Upper lobe of right lung (tissue), 1 donor: ENCODE measurements around the gene TENM4. TPM values are rescaled to one million over a fixed set of nuclear protein-coding genes. Genes with fewer than 3 reads are reported as not detected.

ENCODE experiments used
- ATAC-seq: fragments of 200-7000 bp; cut with Tn5 transposase; one replicate; pipeline ENCODE4 v1.9.1; 2020; ENCODE audit warnings: mild to moderate bottlenecking, moderate library complexity
- DNase-seq: peaks from one replicate; pipeline ENCODE4 v3.0.0-alpha.2; 2020
- H3K27ac ChIP-seq: fragments of 200-600 bp; one replicate; pipeline ENCODE4 v1.8.0; 2022
- H3K27me3 ChIP-seq: fragments of 200-600 bp; one replicate; pipeline ENCODE4 v1.8.0; 2022; ENCODE audit warnings: mild to moderate bottlenecking
- H3K36me3 ChIP-seq: fragments of 200-600 bp; one replicate; pipeline ENCODE4 v1.8.0; 2022
- H3K4me1 ChIP-seq: fragments of 200-600 bp; one replicate; pipeline ENCODE4 v1.8.0; 2022
- H3K4me3 ChIP-seq: fragments of 200-600 bp; one replicate; pipeline ENCODE4 v1.8.0; 2022; ENCODE audit warnings: mild to moderate bottlenecking
- H3K9me3 ChIP-seq: fragments of 200-600 bp; one replicate; pipeline ENCODE4 v1.8.0; 2022
- intact Hi-C: fragments of 100-400 bp; cut with DNase I; formaldehyde crosslinking; loops from one replicate; pipeline ENCODE4 v1.11.0; 2022
- total RNA-seq: library from RNA; stranded (reverse); fragmentation: NEBNext Ultra II Directional; extraction: Animal tissue kit (Norgen Biotek cat#: 25700); gene quantifications from one replicate; pipeline ENCODE4 v1.2.1, GENCODE V29; 2021
- TF ChIP-seq, protein P1 (sequence below): fragments of 200-600 bp; IDR thresholded peaks from one replicate; pipeline ENCODE4 v1.8.0; 2022; ENCODE audit warnings: antibody characterized with exemption
- donor health status: DM: no; HTN: yes; CAD: no; lungs with severe emphysema.

The TENM4 gene
- total RNA-seq, 1 donor from 2014 or later = 4.3 TPM

DNA sequence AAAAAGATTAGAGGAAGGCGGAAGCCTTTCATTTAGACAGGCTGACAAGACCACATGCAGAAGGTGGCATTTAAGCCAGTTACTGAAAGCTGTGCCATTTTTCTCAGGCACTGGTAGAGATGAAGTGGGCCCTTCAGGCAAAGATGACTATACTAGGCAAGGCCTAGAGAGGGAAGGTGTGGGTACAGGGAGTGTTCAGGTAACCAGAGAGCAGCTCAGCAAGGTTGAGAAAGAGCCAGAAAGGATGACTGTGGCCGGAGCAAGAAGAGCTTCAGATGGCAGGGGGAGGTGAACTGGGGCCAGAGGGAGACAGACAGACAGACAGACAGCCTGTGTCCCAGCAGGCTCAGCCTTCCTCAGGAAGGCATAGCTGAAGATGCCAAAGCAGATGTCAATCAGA is 778.0 kb downstream of the TENM4 start:
- TF ChIP-seq, protein P1, sequence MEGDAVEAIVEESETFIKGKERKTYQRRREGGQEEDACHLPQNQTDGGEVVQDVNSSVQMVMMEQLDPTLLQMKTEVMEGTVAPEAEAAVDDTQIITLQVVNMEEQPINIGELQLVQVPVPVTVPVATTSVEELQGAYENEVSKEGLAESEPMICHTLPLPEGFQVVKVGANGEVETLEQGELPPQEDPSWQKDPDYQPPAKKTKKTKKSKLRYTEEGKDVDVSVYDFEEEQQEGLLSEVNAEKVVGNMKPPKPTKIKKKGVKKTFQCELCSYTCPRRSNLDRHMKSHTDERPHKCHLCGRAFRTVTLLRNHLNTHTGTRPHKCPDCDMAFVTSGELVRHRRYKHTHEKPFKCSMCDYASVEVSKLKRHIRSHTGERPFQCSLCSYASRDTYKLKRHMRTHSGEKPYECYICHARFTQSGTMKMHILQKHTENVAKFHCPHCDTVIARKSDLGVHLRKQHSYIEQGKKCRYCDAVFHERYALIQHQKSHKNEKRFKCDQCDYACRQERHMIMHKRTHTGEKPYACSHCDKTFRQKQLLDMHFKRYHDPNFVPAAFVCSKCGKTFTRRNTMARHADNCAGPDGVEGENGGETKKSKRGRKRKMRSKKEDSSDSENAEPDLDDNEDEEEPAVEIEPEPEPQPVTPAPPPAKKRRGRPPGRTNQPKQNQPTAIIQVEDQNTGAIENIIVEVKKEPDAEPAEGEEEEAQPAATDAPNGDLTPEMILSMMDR = no peak
- no peaks in the 10 kb centered on the region for H3K9me3 ChIP-seq
- no peaks in the 10 kb centered on the region for H3K4me1 ChIP-seq
- intact Hi-C loops = no loop called here
- no peaks in the 10 kb centered on the region for H3K27me3 ChIP-seq
- ATAC-seq (no peak), DNase-seq (no peak)
- H3K36me3 ChIP-seq = no peaks in the 10 kb centered on the region
- H3K27ac ChIP-seq = no peak overlapping the region
- H3K4me3 ChIP-seq = no peak overlapping the region

DNA sequence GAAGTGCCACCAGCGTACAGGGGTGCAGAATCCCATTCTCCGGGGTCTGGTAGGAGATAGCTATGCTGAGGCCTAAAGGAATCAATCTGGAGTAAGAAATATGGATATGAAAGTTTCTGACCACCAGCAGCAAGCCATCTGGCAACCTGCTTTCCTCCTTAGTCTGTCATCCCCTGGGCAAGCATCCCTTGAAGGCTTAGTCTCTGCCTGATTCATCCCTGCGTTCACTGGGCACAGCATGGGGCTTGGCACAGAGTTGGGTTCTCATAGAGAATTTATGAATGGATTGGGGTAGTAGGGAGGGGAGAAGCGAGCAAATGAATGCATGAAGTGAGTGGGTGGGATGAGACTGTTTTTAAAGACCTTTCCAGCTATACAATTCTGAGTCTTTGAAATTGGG is 780.4 kb downstream of the TENM4 start:
- no peak overlapping the region for H3K27ac ChIP-seq
- intact Hi-C loops = no loop called here
- TF ChIP-seq, protein P1 = no peak
- no peaks in the 10 kb centered on the region for H3K9me3 ChIP-seq
- H3K36me3 ChIP-seq = no peaks in the 10 kb centered on the region
- H3K4me3 ChIP-seq = no peak overlapping the region
- ATAC-seq (no peak), DNase-seq (no peak)
- no peaks in the 10 kb centered on the region for H3K27me3 ChIP-seq
- H3K4me1 ChIP-seq = no peaks in the 10 kb centered on the region

DNA sequence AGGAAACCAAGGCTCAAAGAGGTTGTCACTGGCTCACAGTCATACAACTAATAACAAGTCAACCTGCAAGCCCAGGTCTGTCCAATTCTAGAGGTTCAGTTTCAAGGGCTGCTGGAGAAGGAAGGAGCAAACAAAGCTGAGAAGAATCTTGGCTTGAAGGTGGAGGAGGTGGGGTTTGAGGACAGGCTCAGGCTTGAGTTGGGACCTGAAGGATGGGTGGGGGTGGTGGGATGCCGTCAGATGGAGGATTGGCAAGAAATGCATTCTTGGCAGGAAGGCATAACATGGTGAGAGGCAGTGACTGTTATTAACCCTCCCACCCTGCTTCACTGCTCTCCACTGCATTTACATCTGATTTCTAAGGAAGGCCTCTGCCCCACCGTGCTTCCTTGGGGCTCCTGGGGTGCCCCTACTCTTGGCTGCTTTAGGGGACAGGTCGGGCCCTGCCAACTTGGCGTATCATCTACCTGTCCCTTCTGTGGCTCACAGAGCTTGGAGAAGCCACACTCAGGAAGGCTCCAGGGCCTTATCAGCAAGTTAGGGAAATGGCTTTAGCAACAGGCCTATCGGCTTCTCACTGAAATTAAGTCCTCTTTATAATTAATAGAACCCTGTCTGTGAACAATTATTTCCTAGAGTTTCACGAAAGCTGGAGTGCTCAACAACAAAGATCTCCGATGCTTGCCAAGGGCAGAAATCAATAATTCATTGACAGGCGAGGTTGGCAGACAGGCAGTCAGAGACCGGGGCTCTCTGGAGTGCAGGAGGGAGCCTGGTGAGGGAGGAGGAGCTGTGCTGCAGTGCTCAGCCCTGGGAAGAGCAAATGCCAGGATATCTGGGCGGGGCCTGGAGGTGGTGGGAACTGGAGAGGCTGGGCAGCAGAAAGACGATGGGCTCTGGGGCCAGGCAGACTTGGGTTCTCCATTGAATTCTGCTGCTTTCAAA is 781.2 kb downstream of the TENM4 start:
- Histone ChIP-seq H3K4me1 (no peaks in the 10 kb centered on the region), H3K4me3 (no peak overlapping the region), H3K9me3 (no peaks in the 10 kb centered on the region), H3K27me3 (no peaks in the 10 kb centered on the region), H3K27ac (no peak overlapping the region), H3K36me3 (no peaks in the 10 kb centered on the region)
- TF ChIP-seq, protein P1 = no peak
- no peak for DNase-seq
- ATAC-seq = no peak
- intact Hi-C loops = no loop called here

DNA sequence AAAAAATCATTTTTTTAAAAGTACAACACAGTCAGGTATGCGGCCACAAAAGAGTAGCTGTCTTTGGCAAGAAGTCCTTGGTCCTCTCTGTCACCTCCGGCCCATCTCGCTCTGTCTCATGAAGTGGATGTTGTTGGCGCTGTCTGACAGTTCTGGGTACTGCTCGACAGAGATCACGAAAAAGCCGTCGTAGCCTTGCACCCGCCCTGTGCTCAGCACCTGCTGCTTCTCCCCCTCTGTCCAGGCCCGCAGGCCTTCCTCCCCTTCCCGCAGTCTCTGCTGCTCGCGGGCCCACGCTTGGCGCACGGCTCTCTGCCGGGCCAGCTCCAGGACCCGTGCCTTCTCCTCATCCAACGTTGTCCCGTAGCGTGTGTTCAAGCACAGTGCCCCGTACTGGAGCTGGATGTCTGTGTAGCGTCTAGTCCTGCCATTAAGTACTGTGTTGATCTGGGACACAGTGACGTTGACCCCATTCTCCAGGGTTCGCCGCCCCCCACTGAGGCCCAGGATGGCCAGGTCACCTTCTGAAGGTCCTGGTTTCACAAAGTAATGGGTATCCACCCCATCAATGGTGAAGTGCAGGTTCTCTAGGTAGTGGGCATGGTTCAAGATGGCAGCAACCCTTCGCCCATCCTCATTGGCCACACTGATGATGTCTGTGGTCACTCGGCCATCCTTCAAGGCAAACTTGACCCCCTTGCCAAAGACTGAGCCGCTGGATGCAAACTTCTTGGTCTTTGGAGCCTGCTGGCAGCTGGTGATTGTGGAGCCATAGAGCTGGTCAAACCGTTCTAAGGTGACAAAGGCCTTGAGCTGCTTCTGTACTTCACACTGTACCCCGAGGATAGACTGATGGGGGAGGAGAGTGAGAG is 782.6 kb downstream of the TENM4 start:
- ATAC-seq = no peak
- no peak overlapping the region for H3K4me3 ChIP-seq
- DNase-seq = no peak
- intact Hi-C loops = no loop called here
- no peaks in the 10 kb centered on the region for H3K4me1 ChIP-seq
- no peaks in the 10 kb centered on the region for H3K27me3 ChIP-seq
- H3K9me3 ChIP-seq = no peaks in the 10 kb centered on the region
- H3K27ac ChIP-seq = no peak overlapping the region
- TF ChIP-seq, protein P1 = no peak
- no peaks in the 10 kb centered on the region for H3K36me3 ChIP-seq

DNA sequence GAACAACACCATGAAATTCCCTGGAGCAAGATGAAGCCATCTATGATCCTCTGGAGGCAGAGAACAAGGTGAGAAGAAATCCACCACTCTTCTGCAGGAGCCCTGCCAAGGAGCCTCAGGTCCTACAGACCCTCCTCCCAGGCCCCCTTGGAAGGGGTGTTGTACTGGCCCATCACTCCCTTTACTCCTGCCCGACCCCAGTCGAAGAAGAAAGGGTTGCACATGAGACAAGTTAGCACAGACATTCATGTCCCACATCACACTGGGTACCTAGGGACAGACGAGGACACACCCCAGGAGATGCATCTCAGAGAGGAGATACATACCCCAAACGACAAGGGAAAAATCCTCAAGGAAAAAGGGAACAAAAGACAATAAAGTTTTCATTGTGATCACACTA is 783.4 kb downstream of the TENM4 start:
- no peak for DNase-seq
- no peak overlapping the region for H3K27ac ChIP-seq
- no peaks in the 10 kb centered on the region for H3K4me1 ChIP-seq
- no peaks in the 10 kb centered on the region for H3K36me3 ChIP-seq
- H3K9me3 ChIP-seq = no peaks in the 10 kb centered on the region
- H3K27me3 ChIP-seq = no peaks in the 10 kb centered on the region
- intact Hi-C loops = no loop called here
- ATAC-seq = no peak
- no peak overlapping the region for H3K4me3 ChIP-seq
- TF ChIP-seq, protein P1 = no peak
